SU-DHL-6 (cell line): Measurements from ENCODE around the gene GPX2.

Experiments
- EZH2phosphoT487 ChIP-seq: fragments of 200-600 bp; sonication (generic), shearing (Covaris generic); conservative IDR thresholded peaks from 2 replicates; pipeline ENCODE4 v1.6.1; 2018; ENCODE audit warnings: mild to moderate bottlenecking, antibody characterized with exemption, low read length, moderate library complexity, mixed read lengths
- TF ChIP-seq, protein P1 (sequence below): fragments of 200-600 bp; sonication (generic); IDR thresholded peaks from one replicate; pipeline ENCODE4 v1.5.1; 2017; ENCODE audit warnings: antibody characterized with exemption, mild to moderate bottlenecking, low read length, moderate library complexity; ENCODE audit not compliant: insufficient read depth, poor library complexity, severe bottlenecking

DNA sequence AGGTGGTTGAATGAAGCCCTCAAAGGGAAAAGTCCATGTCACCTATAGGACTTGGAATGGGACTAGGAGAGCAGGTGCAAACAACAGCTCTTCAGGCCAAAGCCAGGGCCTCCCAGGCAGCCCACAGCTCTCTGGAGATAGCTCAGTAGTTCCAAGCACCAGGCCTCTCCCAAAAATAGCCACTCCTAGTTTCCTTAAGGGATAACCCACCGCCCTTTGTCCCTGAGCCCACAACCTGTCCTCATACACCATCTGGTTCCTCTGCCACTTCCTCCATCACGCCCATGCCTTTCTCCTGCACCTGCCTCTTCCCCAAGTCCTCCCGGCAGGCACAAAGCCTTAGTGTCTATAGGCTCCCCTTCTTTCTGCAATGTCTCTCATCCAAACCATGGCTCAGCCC lies 27.5 kb upstream of the GPX2 start:
- TF ChIP-seq, protein P1, sequence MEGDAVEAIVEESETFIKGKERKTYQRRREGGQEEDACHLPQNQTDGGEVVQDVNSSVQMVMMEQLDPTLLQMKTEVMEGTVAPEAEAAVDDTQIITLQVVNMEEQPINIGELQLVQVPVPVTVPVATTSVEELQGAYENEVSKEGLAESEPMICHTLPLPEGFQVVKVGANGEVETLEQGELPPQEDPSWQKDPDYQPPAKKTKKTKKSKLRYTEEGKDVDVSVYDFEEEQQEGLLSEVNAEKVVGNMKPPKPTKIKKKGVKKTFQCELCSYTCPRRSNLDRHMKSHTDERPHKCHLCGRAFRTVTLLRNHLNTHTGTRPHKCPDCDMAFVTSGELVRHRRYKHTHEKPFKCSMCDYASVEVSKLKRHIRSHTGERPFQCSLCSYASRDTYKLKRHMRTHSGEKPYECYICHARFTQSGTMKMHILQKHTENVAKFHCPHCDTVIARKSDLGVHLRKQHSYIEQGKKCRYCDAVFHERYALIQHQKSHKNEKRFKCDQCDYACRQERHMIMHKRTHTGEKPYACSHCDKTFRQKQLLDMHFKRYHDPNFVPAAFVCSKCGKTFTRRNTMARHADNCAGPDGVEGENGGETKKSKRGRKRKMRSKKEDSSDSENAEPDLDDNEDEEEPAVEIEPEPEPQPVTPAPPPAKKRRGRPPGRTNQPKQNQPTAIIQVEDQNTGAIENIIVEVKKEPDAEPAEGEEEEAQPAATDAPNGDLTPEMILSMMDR: no peak
- TF ChIP-seq EZH2phosphoT487: no peak
